GM06990 (cell line): ENCODE data around the gene RPGR.

Experiments used
- DNase-seq: peaks from one replicate; pipeline ENCODE4 v3.0.0-alpha.2; 2011; ENCODE audit not compliant: insufficient read length; ENCODE audit errors: extremely low read depth
- H3K27me3 ChIP-seq: replicated peaks from 2 replicates; pipeline ENCODE4 v1.6.0; 2011; ENCODE audit warnings: low read length; ENCODE audit not compliant: control insufficient read depth, insufficient read depth
- H3K36me3 ChIP-seq: 2 replicates; pipeline ENCODE4 v1.5.1; 2011; ENCODE audit warnings: low read length; ENCODE audit not compliant: control insufficient read depth, insufficient read depth
- H3K4me3 ChIP-seq: replicated peaks from 2 replicates; pipeline ENCODE4 v1.5.1; 2011; ENCODE audit warnings: low read depth, mild to moderate bottlenecking, control low read depth, low read length
- TF ChIP-seq, protein P1 (sequence below): IDR thresholded peaks from 2 replicates; pipeline ENCODE4 v1.5.1; 2011; ENCODE audit warnings: low read length, control low read depth, mild to moderate bottlenecking, inconsistent platforms; ENCODE audit not compliant: insufficient read depth, poor library complexity, severe bottlenecking

RPGR gene, protein sequence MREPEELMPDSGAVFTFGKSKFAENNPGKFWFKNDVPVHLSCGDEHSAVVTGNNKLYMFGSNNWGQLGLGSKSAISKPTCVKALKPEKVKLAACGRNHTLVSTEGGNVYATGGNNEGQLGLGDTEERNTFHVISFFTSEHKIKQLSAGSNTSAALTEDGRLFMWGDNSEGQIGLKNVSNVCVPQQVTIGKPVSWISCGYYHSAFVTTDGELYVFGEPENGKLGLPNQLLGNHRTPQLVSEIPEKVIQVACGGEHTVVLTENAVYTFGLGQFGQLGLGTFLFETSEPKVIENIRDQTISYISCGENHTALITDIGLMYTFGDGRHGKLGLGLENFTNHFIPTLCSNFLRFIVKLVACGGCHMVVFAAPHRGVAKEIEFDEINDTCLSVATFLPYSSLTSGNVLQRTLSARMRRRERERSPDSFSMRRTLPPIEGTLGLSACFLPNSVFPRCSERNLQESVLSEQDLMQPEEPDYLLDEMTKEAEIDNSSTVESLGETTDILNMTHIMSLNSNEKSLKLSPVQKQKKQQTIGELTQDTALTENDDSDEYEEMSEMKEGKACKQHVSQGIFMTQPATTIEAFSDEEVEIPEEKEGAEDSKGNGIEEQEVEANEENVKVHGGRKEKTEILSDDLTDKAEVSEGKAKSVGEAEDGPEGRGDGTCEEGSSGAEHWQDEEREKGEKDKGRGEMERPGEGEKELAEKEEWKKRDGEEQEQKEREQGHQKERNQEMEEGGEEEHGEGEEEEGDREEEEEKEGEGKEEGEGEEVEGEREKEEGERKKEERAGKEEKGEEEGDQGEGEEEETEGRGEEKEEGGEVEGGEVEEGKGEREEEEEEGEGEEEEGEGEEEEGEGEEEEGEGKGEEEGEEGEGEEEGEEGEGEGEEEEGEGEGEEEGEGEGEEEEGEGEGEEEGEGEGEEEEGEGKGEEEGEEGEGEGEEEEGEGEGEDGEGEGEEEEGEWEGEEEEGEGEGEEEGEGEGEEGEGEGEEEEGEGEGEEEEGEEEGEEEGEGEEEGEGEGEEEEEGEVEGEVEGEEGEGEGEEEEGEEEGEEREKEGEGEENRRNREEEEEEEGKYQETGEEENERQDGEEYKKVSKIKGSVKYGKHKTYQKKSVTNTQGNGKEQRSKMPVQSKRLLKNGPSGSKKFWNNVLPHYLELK

DNA sequence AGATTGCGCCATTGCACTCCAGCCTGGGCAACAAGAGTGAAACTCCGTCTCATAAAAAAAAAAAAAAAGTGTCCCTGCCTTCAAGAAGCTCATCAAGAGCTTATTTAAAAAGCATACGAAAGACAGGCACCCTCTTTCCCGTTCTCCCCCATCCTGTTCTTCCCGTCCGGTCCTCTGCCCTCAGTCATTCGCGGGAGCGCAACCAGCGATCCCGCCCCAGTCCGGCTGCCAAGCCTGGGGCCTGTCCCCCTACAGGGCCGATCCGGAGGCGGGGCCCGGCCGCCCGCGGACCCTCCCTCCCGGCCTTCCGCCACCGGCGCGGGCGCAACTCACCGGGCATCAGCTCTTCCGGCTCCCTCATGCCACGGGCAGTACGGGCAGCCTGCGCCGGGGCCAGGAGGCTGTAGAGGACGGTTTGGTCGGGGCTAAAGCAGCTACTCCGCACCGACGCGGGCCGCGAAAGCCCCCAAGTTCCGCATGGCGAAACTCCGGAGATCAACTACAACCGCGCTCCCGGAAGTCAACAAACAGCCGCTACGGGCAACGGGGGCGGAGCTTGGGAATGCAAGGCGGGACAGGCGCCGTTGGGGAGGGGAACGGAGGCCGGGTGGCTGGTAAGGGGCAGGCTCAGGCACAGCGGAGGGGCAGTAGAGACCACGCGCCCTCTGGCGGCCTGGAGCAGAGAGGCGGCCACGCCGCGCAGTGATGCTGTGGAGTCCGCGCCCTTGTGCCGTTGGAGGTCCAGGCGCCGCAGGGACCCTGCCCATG, at the start of gene RPGR:
Gene RPGR (minus strand): TSS at position 503 of the 768 bp plus-strand sequence. CDS start 142 bp downstream, at position 361.
- H3K27me3 ChIP-seq, result no peaks in the 10 kb centered on the region

DNA sequence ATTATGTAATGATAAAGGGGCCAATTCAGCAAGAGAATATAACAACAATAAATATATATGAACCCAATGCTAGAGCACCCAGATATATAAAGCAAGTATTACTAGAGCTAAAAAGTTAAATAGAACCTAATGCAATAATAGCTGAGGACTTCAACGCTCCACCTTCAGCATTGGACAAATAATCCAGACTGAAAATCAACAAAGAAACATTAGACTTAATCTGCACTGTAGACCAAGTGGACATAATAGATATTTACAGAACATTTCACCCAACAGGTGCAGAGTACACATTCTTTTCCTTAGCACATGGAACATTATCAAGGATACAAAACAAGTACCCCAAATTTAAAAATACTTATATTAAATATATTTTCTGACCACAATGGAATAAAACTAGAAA, 49.4 kb upstream of the RPGR start:
- H3K36me3 ChIP-seq, result no peaks in the 10 kb centered on the region
- DNase-seq, result no peak
- H3K27me3 ChIP-seq, result no peaks in the 10 kb centered on the region
- TF ChIP-seq, protein P1, sequence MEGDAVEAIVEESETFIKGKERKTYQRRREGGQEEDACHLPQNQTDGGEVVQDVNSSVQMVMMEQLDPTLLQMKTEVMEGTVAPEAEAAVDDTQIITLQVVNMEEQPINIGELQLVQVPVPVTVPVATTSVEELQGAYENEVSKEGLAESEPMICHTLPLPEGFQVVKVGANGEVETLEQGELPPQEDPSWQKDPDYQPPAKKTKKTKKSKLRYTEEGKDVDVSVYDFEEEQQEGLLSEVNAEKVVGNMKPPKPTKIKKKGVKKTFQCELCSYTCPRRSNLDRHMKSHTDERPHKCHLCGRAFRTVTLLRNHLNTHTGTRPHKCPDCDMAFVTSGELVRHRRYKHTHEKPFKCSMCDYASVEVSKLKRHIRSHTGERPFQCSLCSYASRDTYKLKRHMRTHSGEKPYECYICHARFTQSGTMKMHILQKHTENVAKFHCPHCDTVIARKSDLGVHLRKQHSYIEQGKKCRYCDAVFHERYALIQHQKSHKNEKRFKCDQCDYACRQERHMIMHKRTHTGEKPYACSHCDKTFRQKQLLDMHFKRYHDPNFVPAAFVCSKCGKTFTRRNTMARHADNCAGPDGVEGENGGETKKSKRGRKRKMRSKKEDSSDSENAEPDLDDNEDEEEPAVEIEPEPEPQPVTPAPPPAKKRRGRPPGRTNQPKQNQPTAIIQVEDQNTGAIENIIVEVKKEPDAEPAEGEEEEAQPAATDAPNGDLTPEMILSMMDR, result no peak
- no peak overlapping the region for H3K4me3 ChIP-seq

More for the DNA sequence above, at the start of gene RPGR:
- Histone ChIP-seq H3K4me3 (peak within 1 kb of the TSS; percentile 65), H3K36me3 (no peaks in the 10 kb centered on the region)
- TF ChIP-seq, protein P1, result peak; percentile 82
- DNase-seq, result peak; percentile 92

DNA sequence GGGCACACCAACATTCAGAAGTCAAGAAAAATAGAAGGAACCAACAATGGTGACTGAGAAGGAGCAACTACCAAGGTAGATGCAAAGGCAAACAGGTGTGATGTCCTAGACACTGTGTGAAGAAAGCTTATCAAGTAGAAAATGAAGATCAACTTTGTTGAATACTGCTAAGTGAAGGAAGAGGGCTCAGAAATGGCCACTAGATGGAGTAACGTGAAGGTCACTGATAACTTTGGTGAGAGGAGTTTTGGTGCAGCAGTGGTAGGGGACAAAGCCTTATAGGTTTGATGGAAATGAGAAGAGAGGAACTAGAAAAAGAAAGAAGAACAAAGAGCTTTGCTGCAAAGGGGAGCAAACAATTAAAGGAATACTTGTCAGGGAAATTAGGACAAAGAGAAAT, 48.6 kb upstream of the RPGR start:
- Histone ChIP-seq H3K36me3 (no peaks in the 10 kb centered on the region), H3K4me3 (no peak overlapping the region), H3K27me3 (no peaks in the 10 kb centered on the region)
- TF ChIP-seq, protein P1, result peak; percentile 69
- DNase-seq, result no peak

DNA sequence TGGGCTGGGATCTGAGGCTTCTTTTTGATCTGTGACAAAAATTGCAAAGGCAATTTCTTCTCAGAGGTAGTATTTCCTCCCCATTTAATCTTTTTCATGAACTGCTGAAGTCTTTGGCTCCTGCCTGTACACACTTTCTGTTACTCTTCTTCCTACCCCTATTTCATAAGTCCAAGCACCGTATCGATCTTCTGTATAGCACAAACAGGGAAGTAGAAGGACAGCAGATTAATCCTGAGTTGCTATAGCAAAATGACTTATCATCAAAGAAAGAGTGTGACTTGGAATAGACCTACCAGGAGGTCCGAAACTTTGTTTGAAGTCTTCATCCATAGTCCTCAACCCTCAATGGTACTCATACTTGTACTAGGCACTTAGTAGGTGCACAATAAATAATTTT, 47.1 kb upstream of the RPGR start:
- Histone ChIP-seq H3K27me3 (no peaks in the 10 kb centered on the region), H3K36me3 (no peaks in the 10 kb centered on the region), H3K4me3 (no peak overlapping the region)
- DNase-seq, result no peak
- TF ChIP-seq, protein P1, result no peak

DNA sequence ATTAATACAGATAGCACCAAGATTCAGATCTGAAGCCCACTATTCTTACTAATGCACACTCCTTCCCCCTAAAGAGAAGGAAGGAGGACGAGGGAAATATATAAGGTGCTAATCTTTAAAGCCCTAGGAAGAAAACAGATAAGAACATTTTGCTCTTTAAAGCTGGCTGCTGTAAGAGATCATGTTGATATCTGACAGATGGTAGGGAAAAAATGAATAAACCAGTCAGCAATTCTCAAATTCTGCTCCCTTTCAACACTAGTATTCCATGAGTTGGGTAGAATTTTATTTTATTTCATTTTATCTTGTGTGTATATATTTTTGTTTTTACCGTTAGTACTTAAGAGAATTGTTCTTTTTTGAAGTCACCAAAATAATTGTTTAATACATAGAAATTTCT, 44.3 kb upstream of the RPGR start:
- no peak overlapping the region for H3K4me3 ChIP-seq
- DNase-seq, result no peak
- no peaks in the 10 kb centered on the region for H3K36me3 ChIP-seq
- TF ChIP-seq, protein P1, result no peak
- H3K27me3 ChIP-seq, result no peaks in the 10 kb centered on the region
